ENCODE data around the gene MED15. TPM values are rescaled to one million over a fixed set of nuclear protein-coding genes. Genes with fewer than 3 reads are reported as not detected.

The MED15 gene
- total RNA-seq, 1 donor from 2014 or later: 105 TPM

GRCh38 chr22:20553947-20554741, 46.7 kb downstream of the MED15 start:
- Histone ChIP-seq H3K4me1 (peaks cover 87% of the 10 kb centered on the region), H3K27me3 (ENCODE audit: low read depth) (no peaks in the 10 kb centered on the region), H3K9me3 (no peaks in the 10 kb centered on the region), H3K4me3 (no peak overlapping the region), H3K36me3 (peaks cover 75% of the 10 kb centered on the region), H3K27ac (peak overlapping the region; percentile 87)
- ATAC-seq (no peak), DNase-seq (no peak)
- TF ChIP-seq CTCF (IDR thresholded peaks at IDR 0.05): no peak
- intact Hi-C loops (cut with DNase I): no loop called here

- intact Hi-C loops (cut with DNase I): no loop called here
These were observed 47.4 kb downstream of the MED15 start for GRCh38 chr22:20554824-20555223.

GRCh38 chr22:20558534-20558933, 51.1 kb downstream of the MED15 start:
- TF ChIP-seq CTCF (IDR thresholded peaks at IDR 0.05): no peak
- ATAC-seq: no peak
- Histone ChIP-seq H3K36me3 (peaks cover 81% of the 10 kb centered on the region), H3K4me3 (no peak overlapping the region), H3K27ac (peak overlapping the region; percentile 70), H3K27me3 (ENCODE audit: low read depth) (no peaks in the 10 kb centered on the region), H3K4me1 (peaks cover 46% of the 10 kb centered on the region), H3K9me3 (no peaks in the 10 kb centered on the region)
- intact Hi-C loops (cut with DNase I): no loop called here
- DNase-seq: no peak

More at GRCh38 chr22:20554824-20555223, 47.4 kb downstream of the MED15 start:
- no peak for ATAC-seq
- Histone ChIP-seq H3K9me3 (no peaks in the 10 kb centered on the region), H3K27me3 (ENCODE audit: low read depth) (no peaks in the 10 kb centered on the region), H3K4me1 (peaks cover 80% of the 10 kb centered on the region), H3K27ac (peak overlapping the region; percentile 87), H3K4me3 (no peak overlapping the region), H3K36me3 (peaks cover 82% of the 10 kb centered on the region)
- no peak for DNase-seq
- TF ChIP-seq CTCF (IDR thresholded peaks at IDR 0.05): no peak

GRCh38 chr22:20559174-20559760, 51.9 kb downstream of the MED15 start:
- DNase-seq (no peak), ATAC-seq (no peak)
- Histone ChIP-seq H3K36me3 (peaks cover 79% of the 10 kb centered on the region), H3K4me3 (no peak overlapping the region), H3K9me3 (no peaks in the 10 kb centered on the region), H3K27ac (no peak overlapping the region), H3K4me1 (peaks cover 46% of the 10 kb centered on the region), H3K27me3 (ENCODE audit: low read depth) (no peaks in the 10 kb centered on the region)
- intact Hi-C loops (cut with DNase I): no loop called here
- TF ChIP-seq CTCF (IDR thresholded peaks at IDR 0.05): no peak

GRCh38 chr22:20560716-20561115, 53.3 kb downstream of the MED15 start:
- intact Hi-C loops (cut with DNase I): no loop called here
- no peak for TF ChIP-seq CTCF (IDR thresholded peaks at IDR 0.05)
- Histone ChIP-seq H3K4me3 (no peak overlapping the region), H3K9me3 (no peaks in the 10 kb centered on the region), H3K27ac (no peak overlapping the region), H3K4me1 (peaks cover 36% of the 10 kb centered on the region), H3K36me3 (peaks cover 79% of the 10 kb centered on the region), H3K27me3 (ENCODE audit: low read depth) (no peaks in the 10 kb centered on the region)
- no peak for ATAC-seq
- DNase-seq: no peak
